HG03135 (cell line): ENCODE data around the gene ADGRB2.

Experiments used
- ATAC-seq: cut with Tn5 transposase; IDR thresholded peaks from one replicate; pipeline ENCODE4 v1.9.1; 2021; ENCODE audit warnings: mild to moderate bottlenecking, moderate library complexity; ENCODE audit not compliant: unreplicated experiment

ADGRB2 gene

DNA sequence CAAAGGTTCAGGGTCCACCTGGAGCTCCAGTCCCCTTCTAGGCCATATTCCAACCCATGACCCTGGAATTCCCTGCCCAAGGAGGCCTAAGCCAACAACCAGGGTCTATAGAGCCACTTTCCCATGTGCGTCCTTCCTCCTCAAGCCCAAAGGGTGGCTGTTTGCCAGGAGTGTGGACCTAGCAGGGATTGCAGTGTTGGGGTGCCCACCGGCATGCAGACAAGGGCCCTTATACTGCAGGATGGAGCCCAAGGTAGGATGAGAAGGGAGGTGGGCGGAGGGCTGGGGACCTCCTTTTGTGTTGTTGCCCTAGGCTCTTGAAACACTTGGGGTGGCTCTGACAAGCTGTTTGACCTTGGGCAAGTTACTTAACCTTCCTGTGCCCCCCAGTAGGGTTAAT lies 19.7 kb upstream of the ADGRB2 start:
- ATAC-seq, result no peak

DNA sequence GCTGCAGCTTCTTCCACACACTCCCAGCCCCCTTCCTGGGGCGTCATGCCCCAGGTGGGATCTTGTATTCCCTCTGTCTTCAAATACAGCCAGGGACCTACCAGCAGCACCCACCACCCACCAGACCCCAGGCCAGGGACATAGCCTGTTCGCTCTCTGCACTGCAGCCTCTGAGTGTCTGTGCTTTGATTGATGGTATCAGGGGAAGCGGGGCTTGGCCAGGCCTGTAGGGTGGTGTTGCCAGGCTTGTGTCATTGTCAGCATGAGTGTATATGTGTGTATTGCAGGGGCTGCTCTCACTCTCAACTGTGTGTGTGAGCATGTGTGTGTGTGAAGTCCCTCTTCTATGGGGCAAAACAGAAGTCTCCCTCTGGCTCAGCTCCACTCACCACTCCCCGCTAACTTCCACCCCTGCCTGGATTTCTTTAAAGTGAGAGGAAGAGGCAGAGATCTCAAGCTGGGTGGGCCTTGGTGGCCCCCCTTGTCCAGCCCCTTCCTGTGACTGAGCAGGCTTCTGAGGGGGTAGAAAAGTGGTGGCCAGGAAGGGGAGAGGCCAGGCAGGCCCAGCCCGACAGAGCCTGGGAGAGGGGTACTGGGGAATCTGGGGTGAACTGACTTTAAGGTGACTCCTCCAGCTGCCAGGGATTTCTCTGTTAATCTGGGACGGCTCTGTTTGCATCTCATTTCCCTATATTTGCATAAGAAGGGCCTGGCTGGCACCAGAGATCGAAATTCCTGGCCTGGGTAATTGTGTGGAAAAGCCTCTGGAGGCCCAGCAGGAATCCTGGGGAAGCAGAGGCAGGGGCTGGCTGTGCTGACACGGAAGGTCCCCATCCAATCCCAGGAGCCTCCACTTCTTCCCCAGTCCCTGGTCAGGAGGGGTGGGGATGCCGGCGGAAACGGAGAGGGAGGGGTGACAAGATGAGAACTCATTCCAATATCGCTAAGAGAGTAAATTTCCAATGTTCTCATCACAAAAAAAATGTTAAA lies 18.6 kb upstream of the ADGRB2 start:
- no peak for ATAC-seq

DNA sequence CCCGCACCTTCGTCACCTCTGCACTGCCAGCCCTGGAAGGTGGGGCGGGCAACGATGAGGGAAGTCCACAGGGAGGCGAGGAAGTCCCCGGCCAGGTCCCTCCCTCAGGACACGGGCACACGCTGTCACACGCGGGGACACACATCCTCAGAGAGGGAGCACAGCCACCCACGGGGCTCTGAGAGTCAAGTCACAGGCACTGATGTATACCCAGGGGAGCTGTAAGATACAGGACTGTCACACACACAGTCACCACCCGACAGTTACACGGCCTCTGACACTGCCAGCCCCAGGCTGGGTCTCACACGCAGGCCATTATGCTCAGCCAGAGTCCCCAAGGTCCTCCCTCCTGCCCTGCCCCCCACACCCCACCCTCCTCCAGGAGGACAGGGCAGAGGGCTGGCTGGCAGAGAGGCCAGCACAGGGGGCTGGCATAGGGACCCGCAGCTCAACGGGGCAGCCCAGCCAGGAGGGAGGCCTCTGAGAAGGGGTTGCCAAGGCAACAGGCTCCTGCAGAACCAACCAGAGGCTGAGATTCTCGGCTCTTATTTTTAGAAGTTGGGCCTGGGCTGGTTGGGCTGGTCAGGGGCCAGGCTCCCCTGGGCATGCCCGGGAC lies 17.7 kb upstream of the ADGRB2 start:
- ATAC-seq, result no peak

DNA sequence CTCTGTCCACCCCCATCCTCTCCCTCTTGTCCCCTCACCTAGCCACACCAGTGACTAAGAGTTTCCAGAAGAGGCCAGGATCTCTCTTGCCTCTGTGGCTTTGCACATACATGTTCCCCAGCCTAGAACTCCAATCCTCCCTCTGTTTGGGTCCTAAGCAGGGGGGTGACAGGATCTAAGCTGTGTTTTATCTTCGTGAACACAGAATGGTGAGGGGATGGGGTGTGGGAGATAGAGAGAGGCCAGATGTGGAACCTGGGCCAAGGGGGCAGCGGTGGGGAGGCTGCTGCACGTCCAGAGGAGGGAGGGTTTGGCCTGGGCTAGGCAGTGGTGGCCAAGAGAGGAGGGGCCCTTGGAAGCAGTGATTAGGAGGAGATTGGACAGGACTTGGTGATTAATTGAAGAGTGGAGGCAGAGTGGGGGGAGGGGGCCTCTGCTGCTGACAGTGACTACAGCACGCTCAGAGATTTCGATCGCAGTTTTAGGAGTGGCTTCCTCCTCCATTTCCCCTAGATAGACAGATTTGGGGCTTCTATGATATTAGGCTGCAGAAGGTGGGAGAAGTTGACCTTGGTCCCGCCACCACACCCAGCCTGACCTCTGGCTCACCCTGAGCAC lies 17.1 kb upstream of the ADGRB2 start:
- no peak for ATAC-seq

DNA sequence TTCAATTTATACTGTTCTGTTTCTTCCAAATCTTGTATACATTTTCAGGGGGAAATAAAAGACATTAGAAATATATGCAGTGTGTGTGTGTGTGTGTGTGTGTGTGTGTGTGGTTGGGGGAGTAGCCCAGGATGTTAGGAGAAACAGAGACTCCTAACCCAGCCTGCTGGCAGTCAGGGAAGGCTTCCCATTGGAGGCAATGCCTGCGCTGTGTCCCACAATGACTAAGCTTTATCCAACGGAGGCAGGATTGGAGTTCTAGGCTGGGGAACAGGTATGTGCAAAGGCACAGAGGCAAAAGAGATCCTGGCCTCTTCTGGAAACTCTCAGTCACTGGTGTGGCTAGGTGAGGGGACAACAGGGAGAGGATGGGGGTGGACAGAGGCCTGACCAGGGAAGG lies 16.5 kb upstream of the ADGRB2 start:
- no peak for ATAC-seq

DNA sequence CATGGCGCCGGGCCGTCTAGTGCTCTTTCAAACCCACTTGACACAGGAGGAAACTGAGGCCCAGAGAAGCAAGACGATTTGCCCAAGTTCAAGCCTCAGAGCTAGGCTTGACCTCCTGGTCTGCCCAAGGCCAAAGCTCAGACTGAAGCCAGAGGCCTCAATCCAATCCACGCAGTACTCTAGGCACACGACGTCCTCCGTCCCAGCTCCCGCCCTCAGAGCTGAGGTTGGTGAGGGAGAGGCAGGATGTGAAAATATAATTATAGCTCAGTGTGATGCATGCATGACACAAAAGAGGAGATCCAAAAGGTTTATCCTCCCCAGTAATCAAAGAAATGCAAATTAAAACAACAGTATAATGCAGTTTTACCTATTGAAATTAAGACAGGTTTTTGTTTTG lies 15.5 kb upstream of the ADGRB2 start:
- ATAC-seq, result no peak

DNA sequence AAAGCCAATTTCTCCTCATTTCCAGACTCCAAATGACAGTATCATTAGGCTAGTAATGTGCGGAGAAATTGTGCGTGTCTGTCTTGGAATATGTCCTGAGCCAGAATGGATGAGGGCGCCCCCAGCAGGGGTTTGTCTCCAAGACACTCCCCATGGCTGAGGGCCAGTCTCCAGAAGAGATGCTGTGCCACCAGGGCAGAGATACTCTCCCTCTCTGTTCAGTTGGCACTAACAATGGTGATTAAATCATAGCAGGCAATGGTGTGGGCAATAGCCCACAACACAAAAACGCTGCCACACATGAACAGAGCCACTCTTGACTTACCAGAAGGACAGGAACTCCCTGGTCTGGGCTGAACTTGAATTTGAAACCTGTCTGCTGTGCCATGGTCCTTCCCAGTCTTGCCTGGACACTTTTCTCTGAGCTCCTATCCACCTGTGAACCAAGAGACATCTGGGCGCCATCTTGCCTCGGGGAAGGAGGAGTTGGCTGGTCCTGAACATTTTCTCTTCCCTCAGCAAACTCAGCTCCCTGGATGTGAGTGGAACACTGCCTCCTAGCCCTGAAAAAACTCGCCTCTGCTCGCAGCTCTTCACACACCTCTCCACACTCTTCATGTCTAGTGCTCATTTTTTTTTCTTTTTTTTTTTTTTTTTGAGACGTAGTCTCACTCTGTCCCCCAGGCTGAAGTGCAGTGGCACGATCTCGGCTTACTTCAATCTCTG lies 14.8 kb upstream of the ADGRB2 start:
- no peak for ATAC-seq

DNA sequence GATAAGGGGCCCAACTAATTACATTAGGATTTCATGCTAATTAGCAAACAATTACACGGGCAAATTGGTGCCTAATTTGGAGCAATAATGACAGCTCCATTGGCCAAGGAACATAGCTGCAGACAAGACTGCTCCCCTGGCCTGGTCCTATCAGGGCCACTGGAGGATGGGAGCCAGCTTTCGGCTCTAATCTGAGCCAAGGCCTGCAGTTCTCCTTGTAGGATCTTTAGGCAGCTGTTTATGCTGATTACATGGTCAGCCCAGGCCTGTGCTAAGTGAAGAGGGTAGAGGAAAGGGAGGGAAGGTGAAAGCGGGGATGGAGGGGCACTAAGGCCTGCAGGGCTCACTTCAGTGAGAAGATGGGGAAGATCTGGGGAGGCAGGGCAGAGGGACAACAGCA lies 12.4 kb upstream of the ADGRB2 start:
- no peak for ATAC-seq

DNA sequence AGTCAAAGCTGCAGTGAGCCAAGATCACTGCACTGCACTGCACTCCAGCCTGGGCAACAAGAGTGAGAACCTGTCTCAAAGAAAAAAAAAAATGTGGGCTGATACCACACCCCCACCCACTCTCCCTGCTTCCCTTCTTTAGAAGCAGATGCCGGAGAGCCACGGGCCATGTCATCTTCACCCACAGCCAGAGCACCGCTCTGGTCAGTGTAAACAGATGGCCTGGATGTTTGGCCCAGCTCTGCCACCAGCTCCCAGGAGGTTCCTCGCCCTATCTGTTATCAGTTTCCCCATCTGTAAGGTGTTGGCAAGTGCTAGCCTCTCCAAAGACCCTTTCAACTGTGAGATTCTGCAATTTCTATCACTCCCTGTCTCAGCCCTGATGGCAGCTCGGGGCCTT lies 11.9 kb upstream of the ADGRB2 start:
- no peak for ATAC-seq

DNA sequence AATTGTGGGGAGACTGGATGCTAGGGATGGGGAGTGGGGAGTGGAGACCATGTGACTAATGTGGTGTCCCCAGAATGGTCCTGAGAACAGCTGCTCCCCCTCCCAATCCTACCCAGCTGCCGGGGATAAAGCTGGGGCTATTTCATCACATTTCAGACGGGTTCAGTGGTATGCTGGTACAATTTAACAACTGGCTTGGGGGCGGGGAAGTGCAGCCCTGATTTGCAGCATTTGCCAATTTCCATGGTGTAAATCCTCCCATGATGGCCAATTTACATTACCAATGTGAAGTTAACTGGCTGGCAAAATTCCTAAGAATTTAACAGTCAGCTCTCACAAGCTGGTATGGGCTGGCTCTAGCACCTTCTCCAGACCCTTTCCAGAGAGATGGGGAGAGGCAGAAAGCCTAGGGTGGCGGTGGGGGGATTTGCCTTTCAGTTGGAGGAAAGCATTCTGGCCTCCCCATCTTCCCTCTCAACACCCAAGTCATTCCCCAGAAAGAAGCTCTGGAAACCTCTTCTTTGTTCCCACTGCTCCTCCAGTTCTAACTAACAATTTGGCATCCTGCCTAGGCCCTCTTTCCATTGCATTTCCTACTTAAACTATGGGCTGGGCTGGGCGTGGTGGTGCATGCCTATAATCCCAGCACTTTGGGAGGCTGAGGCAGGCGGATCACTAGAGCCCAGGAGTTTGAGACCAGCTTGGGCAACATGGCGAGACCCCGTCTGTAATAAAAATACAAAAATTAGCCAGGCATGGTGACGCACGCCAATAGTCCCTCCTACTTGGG lies 11.3 kb upstream of the ADGRB2 start:
- ATAC-seq, result no peak

DNA sequence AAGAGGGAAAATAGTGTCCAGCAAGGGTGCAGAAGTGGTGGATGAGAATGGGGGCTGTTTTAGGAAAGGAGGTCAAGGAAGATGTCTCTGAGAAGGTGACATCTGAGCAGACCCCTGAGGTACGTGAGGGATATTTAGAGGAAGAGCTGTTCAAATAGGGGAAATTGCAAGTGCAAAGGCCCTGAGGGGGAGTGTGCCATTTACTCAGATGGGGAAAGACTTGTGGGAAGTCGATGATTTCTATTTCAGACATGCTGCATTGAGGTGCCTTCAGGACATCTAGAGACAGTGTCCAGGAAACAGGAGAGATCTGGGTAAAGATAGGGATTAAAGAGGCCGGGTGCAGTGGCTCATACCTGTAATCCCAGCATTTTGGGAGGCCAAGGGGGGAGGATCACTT lies 10.4 kb upstream of the ADGRB2 start:
- no peak for ATAC-seq

DNA sequence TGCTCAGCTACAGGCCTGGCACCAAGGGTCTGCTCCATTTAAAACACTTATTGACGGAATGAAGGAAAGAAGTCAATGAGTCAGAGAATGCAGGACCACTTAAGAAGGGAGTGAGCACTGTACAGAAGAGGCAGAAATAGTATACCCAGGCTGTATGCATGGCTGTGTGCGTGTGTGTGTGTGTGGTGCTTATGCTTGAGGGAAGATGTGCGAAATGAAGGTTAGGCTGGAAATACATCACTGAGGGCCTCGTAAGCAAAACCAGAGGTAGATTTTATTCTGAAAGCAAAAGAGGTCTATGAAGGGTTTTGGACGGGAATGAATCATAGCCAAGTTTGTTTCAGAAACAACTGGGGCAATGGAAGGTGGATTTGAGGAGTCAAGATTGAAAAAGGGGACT lies 9.7 kb upstream of the ADGRB2 start:
- no peak for ATAC-seq

DNA sequence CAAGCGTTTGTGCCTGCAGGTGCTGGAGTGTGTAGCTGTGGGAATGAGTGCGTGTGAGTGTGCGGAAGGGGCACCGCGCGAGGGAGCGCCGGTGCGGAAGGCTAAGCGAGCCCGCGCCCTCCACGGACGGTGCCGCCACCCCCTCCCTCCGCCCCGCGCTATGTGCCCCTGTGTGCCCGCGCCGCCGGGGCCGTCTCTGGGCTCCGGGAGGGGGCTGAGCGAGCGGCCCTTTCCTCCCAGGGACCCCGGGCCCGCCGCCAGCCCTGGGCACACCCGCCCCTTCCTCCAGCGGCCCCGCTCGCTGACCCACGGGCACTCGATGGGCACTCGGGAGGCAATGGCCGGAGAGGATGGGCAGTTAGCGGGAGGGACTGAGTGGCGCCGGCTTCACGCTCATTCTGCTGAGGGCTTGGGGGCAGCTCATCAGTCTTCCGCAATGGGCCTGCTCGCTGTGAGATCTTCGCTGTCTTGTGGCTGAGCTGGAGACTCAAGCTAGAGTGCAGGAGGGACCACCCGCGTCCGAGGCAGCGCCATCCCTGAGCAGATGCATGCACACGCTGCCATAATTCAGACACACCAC lies 8.6 kb upstream of the ADGRB2 start:
- no peak for ATAC-seq

DNA sequence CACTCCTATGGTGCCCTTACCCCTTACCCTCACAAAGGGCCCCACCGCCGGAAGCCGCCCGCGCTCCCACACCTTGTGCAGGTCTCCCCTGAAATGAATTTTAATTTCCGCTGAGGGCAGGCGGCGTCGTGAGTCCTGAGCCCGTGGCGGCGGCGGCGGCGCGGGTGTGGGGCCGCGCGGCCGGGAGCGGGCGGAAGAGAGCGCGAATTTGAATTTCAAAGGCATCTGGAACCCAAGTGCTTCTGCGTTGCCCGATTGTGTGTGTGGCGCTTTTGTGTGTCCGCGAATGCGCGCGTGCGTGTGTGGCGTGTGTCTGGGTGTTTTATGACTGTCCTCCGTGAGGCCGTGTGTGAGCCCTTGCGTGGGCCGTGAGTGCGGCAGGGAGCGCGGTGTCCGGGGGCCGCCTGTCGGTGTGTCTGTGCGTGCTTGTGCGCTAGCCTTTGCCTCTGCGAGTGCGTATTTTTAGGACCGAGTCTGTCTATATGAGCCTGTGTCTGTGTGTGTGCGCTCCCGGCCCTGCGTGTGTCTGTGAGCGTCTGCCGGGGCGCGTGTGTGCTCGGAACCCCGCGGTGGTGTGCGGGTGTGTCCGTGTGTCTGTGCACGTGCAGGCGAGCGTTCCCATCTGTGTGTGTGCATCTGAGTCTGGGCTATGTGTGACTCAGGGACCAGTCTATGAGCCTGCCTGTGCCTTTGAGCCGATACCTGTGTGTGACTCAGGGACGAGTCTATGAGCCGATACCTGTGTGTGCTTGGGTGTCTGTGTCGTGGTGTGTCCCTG lies 7.9 kb upstream of the ADGRB2 start:
- ATAC-seq, result no peak

DNA sequence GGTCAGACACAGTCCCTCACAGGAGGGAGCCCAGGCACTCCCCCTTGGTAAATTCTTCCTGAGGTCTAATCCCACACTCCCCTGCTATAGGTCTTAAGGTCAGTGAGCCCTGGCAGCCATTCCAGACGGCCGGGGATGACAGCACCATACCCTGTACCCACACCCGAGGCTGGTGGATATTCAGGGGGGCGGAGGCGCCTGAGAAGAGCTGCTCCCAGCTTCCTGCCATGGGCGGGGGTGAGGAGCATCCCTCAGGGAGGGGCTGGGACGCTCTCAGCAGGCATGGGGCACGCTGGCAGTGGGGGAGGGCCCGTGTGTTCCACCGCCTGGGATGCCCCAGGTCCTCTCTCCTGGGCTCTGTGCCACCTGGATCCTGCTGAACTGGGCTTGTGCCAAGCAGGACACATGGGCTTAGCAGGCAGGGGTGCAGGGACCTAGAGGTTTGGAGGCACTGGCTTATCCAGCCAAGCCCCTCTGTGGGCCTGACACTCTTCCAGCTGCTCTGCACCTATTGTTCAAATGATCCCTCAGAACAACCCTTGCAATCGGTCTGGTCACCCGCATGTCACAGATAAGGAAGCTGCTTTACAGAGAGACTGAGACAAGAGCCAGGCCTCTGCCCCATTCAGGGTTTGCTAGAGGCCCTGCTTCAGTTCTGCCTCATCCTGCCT lies 5.7 kb upstream of the ADGRB2 start:
- no peak for ATAC-seq

DNA sequence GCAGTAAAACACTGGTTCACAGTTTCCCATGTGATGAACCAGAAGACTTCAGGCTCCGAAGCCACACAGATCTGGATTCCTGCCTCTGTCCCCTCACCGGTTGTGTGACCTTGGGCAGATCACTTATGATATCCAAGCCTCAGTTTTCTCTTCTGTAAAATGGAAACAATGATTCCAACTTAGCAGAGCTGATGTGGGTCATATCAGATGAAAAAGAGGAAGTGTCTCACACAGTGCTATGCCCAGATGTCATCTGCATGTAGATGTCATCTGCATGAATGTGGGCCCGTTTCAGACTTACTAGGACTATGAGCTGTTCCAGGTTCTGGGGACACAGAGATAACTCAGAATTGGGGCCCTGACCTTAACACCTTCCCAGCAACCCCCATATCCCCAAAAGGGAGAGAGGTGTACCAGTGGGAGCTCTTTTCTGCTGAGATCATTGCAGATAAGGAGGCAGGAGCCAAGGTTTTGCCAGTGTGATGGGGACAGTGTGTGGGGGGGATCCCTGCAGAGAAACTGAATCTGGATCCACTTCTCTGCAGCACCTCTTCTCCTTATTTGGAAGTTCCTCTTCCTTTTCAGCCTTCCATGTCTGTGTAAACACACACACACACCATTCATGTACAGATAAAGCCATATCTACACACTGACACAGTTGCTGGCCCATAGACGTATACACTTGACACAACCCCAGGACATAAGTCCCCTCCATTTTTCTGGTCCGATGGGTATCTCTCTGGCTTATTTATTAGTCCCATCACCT lies 5.0 kb upstream of the ADGRB2 start:
- ATAC-seq, result no peak

DNA sequence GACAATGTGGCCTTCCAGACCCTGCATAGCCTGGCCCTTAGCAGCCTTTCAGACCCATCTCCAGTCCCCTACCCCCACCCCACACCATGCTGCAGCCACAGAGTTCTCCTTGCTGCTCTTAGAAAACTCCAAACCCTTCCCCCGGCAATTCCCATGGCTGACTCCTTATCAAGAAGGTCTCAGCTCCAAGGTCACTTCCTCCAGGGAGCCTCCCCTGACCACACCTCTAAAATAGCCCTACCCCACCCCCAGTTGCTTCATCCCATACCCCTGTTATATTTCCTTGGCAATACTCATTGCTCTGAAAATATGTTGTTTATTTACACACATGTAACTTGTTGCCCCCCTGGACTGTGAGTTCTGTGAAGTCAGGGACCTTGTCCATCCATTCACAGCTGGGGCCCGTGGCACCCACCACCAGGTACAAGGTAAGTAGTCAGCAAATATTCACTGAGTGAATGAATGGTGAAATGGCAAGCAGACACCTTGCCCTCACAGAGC lies 4.3 kb upstream of the ADGRB2 start:
- no peak for ATAC-seq

DNA sequence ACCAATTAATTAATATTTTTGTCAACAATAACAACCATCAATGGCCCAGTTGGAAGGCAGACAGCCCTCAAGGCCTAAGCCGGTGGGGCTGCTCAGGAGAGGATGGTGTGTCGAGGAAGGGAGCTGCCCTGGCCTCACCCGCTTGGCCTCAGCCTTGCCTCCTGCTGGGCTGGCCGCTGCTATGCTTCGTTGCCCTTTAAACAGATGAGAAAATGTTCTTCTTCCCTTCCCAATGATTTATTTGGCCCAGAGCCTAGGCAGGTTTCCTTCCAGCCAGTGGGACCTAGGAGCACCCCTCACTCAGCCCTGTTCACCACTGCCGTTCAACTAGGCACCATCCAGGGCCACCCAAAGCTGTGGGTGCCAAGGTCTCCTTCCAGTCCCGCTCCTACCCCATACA lies 3.1 kb upstream of the ADGRB2 start:
- no peak for ATAC-seq
